NCI-H69 (cell line): ENCODE measurements around the gene ST7.
A peak's percentile ranks its signal among the peaks of the same experiment; 100 is the strongest.
"Not testable (repeated sequence)": the region's sequence is repeated elsewhere in the genome, so short reads cannot be mapped to it uniquely, and the experiment has no call there.

Experiments used
- DNase-seq: peaks from one replicate; lab custom pipeline; 2025; lab: John Stamatoyannopoulos, UW

Gene ST7

GRCh38 chr7:116953372-116953905 lies at the start of gene ST7:
Gene ST7 (plus strand): TSS chr7:116953501. CDS start chr7:116953541, 40 bp downstream.
- DNase-seq, result peak; percentile 90

DNA sequence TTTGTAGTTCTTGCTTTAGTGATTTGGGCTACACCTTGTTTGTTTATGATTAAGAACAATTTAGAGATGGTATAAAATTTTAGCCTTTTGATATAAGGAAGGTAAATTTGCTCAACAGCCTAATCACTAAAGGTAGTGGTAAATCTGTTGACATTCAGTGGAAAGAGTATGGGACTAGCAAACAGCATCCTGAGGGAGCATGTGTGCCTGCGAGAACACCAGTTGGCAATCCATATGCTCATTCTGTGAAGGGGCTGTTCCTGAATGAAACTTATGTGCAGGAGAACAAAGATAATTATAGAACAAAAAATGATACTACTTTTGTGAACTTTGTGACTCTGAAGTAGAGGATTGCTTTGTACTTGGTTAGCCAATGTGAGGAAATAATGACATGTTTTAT lies 46.9 kb upstream of the ST7 start:
- DNase-seq, result no peak

DNA sequence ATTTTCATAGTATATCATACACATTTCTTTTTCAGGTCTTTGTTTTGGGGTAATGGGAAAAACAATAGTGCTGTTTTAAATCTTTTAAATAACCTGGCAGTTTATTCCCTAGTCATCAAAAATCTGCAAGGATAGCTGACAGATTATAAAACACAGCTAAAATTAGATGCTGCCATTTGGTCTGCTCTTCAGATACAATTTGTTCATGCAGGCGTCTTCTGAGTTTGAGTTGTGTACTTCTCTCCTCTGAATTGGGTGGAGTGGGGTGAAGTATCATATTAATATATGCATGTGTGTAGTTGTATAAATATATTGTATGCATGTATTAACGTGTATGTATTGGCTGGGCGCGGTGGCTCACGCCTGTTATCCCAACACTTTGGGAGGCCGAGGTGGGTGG lies 42.9 kb upstream of the ST7 start:
- DNase-seq, result no peak

DNA sequence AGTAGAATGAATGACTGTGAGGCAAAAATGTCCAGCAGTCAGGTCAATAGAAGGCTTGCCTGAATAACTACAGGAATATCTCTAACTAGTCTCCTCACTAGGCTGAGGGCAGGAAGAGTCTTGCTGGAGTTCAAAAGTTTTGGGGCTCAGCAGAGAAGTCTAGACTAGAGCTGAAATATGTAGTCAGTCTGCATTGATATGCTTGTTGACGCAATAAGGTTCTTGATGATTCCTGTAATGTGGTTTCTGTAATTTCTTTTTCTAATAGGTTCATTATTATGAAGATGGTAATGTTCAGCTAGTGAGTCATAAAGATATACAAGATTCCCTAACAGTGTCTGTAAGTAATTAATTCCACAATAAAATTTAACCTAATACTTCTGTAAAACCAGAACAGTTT lies 41.5 kb upstream of the ST7 start:
- DNase-seq, result no peak

- DNase-seq, result no peak
These were observed 40.9 kb upstream of the ST7 start for GRCh38 chr7:116912269-116912909.

DNA sequence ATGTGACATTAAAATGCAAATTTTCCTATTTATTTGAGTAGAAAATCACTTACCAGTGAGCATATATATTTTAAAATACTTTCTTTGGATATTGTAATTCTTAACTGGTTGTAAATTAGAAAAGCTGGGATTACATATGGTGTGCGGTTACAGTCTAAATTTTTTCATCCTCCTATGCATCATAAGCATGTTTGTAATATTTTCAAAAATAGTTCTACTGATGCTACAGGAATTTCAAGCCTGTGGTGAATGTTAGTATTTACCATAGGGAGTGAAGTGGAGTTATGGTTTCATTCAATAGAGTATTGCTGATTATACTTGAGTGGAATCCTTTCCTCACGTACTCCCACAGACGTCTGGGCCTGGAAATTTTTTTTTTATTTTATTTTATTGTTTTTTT lies 34.6 kb upstream of the ST7 start:
- no peak for DNase-seq

GRCh38 chr7:116920359-116920758 lies 32.9 kb upstream of the ST7 start:
- DNase-seq, result no peak

DNA sequence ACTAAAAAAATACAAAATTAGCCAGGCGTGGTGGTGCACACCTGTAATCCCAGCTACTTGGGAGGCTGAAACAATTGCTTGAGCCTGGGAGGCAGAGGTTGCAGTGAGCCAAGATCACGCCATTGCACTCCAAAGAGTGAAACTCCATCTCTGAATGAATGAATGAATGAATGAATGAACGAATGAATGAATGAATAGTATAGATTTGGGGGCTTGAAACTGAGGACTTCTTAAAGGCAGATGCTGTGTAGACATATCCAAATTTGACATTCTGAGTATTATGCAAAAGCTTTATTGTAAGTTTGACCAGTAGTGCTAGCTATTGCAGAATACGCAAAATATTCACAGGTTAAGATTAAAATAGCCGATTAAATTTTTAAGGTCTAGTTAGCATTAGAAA lies 30.8 kb upstream of the ST7 start:
- no peak for DNase-seq

DNA sequence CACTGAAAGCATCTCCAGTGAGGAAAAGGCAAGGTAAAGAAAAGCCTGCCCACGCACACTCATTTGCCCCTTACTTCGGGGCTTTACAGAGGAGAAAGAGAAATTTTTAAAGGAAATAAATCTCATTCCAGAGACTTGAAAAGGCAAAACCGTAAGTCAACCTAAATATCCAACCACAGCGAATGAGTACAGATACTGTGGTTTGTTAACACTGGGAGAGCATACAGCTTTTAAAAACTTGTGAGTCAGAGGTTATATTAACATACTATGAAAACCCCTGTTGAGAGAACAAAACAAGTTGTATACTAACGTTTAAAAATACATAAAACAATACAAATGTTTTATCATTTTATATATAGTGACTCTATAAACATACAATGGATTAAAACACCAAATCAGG lies 28.6 kb upstream of the ST7 start:
- DNase-seq, result no peak

DNA sequence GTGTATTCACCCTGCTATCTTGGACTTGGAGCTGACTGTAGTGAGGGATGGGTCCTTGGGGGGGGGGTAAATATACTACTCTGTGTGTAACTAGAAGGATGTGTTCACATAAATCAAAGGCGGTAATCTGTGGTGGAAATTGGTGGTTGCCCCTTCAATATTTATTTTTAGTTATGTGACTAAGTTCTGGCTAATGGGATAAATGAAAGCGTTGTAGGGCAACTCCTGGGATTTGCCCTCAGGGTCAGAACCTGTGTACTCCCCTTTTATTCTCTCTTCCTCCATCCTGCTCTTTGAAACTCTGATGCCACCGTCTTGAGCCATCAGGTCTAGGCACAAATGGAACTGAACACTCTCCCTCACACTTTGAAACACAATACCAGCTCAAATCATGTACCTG lies 24.3 kb upstream of the ST7 start:
- DNase-seq, result peak; percentile 81

- peak; percentile 88 for DNase-seq
These were observed 23.1 kb upstream of the ST7 start for GRCh38 chr7:116929914-116930913.

DNA sequence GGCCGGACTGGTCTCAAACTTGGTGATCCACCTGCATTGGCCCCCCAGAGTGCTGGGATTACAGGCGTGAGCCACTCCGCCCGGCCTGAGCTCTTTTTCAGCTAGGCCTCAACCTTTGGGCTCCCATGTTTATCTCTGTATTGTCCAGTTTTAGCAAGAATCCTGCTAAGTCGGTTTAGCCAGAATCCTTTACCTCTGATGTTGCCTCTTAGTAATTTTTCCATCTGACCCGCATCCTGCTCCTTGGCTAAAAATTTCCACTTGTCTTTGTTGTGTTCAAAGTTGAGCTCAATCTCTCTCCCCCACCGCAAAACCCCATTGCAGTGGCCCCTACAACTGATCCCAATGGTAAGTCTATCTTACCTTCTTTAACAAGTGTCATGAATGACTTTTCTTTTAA lies 20.7 kb upstream of the ST7 start:
- no peak for DNase-seq

DNA sequence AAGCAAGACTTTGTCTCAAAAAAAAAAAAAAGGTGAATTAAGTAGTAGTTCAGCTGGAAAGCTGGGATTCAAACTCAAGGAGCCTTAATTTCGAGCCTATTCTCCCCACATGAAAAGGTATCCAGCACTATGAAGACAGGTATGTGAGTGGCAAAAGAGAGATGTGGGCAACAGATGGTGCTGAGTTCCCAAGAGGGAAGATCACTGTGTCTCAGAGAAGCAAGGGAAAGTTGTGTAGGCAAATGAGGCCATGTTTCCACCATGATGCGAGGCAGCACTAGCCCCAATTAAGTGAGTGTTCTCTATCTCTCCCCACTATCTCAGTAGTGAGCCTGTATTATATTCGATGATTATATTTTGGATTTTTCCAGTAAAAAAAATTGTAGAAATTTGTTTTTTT lies 19.8 kb upstream of the ST7 start:
- DNase-seq, result peak; percentile 43

GRCh38 chr7:116934580-116934979 lies 18.7 kb upstream of the ST7 start:
- DNase-seq, result no peak

- DNase-seq, result not testable (repeated sequence)
These were observed 16.5 kb upstream of the ST7 start for GRCh38 chr7:116936844-116937243.

DNA sequence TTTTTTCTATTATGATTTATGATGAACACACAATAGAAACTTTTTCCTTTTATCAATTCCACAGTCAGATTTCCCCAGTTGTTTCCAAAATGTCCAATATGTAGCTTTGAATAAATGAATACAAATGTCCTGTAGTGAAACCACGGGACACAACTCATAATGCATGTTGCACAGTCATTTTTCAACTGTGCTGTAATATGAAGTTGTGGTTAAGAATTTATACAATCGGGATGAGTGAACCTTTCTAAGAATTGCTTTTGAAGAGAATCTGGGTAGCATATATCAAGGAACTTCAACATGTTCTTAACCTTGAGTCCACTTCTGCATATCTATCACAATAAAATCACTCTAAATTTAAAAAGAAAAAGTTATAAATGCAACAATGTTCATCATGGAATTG lies 14.6 kb upstream of the ST7 start:
- DNase-seq, result no peak

DNA sequence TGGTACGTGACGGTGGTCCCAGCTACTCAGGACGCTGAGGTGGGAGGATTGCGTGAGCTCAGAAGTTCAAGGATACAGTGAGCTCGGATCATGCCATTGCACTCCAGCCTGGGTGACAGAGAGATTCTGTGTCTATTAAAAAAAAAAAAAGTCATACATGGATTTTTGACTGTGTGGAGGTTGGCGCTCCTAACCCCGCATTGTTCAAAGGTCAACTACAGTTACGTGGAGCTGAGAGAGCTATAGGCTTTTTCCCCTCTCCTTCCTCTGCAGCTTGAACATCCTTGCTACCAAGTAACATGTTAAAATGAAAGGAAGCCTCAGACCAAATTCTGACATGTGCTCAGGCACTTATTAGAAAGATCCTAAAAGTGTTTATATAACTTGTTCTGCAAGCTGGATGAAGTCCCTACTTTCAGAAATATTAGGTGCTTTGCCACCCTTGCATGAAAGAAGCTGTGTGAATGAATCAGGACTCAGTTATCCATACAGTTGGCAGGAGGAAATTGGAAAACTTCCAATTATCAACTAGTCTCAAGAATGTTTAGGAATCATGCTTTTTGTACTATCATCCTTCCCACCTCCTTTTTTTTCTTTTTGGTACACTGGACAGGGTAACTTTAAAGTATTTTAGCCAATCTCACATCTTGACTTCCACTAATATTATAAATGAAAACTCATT lies 12.5 kb upstream of the ST7 start:
- no peak for DNase-seq

DNA sequence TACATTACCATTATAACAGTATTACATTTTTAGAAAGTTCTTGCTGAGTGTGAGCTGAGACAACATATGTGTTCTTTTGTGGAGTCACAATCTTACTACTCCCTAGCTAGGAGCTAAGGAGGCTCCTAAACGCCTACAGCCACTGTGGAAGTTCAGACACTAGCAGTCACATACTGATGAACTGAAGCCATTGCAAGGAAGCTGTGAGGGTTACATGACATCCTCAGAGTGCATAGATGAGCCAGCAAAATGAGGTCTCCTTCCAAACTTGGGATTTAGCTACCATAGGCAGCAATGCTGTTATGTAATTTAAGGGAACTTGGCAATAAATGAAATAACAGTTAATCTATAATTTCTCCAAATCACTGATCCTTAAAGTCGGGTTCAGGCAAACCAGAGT lies 10.8 kb upstream of the ST7 start:
- peak; percentile 9 for DNase-seq

DNA sequence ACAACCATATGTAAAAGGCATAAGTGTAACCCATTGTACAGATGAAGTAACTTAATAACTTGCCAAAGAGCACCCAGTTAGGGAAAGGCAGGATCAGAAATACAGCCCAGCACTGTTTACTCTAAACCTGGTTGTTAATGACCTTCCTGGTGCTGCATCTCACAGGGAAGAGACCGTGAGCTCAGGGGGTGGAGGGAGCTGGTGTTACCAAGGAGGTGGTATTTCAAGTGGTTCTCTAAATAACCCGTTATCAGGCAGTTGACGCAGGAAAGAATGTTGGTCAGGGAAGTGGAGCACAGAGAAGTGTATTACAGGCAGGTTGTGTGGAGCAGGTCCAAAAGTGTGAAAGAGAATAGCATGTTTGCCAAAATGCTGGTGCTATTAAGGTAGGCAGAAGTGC lies 4.4 kb upstream of the ST7 start:
- DNase-seq, result peak; percentile 65

- no peak for DNase-seq
These were observed 3.1 kb upstream of the ST7 start for GRCh38 chr7:116949941-116950801.

- peak; percentile 21 for DNase-seq
These were observed 2.4 kb upstream of the ST7 start for GRCh38 chr7:116950889-116951351.
